ENCODE results near the gene CHTOP.
"Not testable (repeated sequence)": the region's sequence is repeated elsewhere in the genome, so short reads cannot be mapped to it uniquely, and the experiment has no call there.

CHTOP gene

GRCh38 chr1:153635872-153636271 lies 2.0 kb downstream of the CHTOP start:
- DNase-seq, result no peak

GRCh38 chr1:153636312-153636711 lies 2.4 kb downstream of the CHTOP start:
- DNase-seq, result no peak

GRCh38 chr1:153638261-153638660 lies 4.4 kb downstream of the CHTOP start:
- no peak for DNase-seq

GRCh38 chr1:153639280-153639679 lies 5.4 kb downstream of the CHTOP start:
- DNase-seq, result no peak

- DNase-seq, result not testable (repeated sequence)
Measured at GRCh38 chr1:153640213-153640612, 6.3 kb downstream of the CHTOP start.

- no peak for DNase-seq
Measured at GRCh38 chr1:153640861-153641260, 7.0 kb downstream of the CHTOP start.

GRCh38 chr1:153642161-153642560 lies 8.3 kb downstream of the CHTOP start:
- DNase-seq, result no peak

GRCh38 chr1:153643100-153643499 lies 9.2 kb downstream of the CHTOP start:
- DNase-seq, result no peak

GRCh38 chr1:153643816-153644215 lies 9.9 kb downstream of the CHTOP start:
- DNase-seq, result no peak

- DNase-seq, result no peak
Measured at GRCh38 chr1:153646672-153647345, 12.9 kb downstream of the CHTOP start.

GRCh38 chr1:153647346-153647714 lies 13.5 kb downstream of the CHTOP start:
- no peak for DNase-seq

GRCh38 chr1:153648000-153648643 lies 14.3 kb downstream of the CHTOP start:
- no peak for DNase-seq

- DNase-seq, result peak; percentile 36
Measured at GRCh38 chr1:153649137-153649862, 15.4 kb downstream of the CHTOP start.

GRCh38 chr1:153649863-153650235 lies 16.0 kb downstream of the CHTOP start:
- no peak for DNase-seq

GRCh38 chr1:153651771-153652170 lies 17.9 kb downstream of the CHTOP start:
- DNase-seq, result no peak

- DNase-seq, result no peak
Measured at GRCh38 chr1:153652805-153653500, 19.1 kb downstream of the CHTOP start.

GRCh38 chr1:153655333-153655732 lies 21.5 kb downstream of the CHTOP start:
- DNase-seq, result no peak

- peak; percentile 92 for DNase-seq
Measured at GRCh38 chr1:153658400-153659174, 24.7 kb downstream of the CHTOP start, which contains the start of gene SNAPIN. SNAPIN (plus strand) TSS chr1:153658703; CDS start chr1:153658744, 41 bp downstream.

GRCh38 chr1:153659175-153659534 lies 25.3 kb downstream of the CHTOP start:
- no peak for DNase-seq

- no peak for DNase-seq
Measured at GRCh38 chr1:153659656-153660055, 25.8 kb downstream of the CHTOP start.

GRCh38 chr1:153661111-153661708 lies 27.3 kb downstream of the CHTOP start:
- DNase-seq, result no peak

- no peak for DNase-seq
Measured at GRCh38 chr1:153662269-153662668, 28.4 kb downstream of the CHTOP start.

Data from activated T-cell treated with anti-CD3 and anti-CD28 coated beads, Interleukin-2, amount 50 U/mL, for 1 hour (primary cell).